ENCODE results near the gene MYRF. TPM values are rescaled to one million over a fixed set of nuclear protein-coding genes. Genes with fewer than 3 reads are reported as not detected.

Gene MYRF
- total and polyA plus RNA-seq, 4 donors: 11.9 to 41.2 (median 25.2) TPM

- H3K27ac ChIP-seq (ENCODE audit: low read depth in 1 of 2, low read length in 1 of 2): peak within 1 kb of the TSS; percentile 96 to 98
- peak; percentile 60 for TF ChIP-seq CTCF (IDR thresholded peaks at IDR 0.05; ENCODE audit: control extremely low read depth, extremely low read depth)
- H3K9me3 ChIP-seq (ENCODE audit: control insufficient read depth in 4 of 4, insufficient read depth in 3 of 4, low read length in 3 of 4): no peaks in the 10 kb centered on the region
- H3K4me1 ChIP-seq (ENCODE audit: control insufficient read depth in 5 of 5, insufficient read depth in 5 of 5, low read length in 5 of 5): peaks cover 0 to 14% (median 2%) of the 10 kb centered on the region in 5 donors
- peak within 1 kb of the TSS; percentile 69 for H3K4me3 ChIP-seq
- H3K27me3 ChIP-seq (ENCODE audit: control insufficient read depth in 3 of 3, insufficient read depth in 3 of 3, low read length in 2 of 3): no peaks in the 10 kb centered on the region
- 0 to 1% methylated on average over 69 to 73 of the region's 73 CpGs for WGBS, 2 donors
- peaks cover 3 to 14% (median 7%) of the 10 kb centered on the region in 4 donors for H3K36me3 ChIP-seq (ENCODE audit: control insufficient read depth in 4 of 4, insufficient read depth in 4 of 4, low read length in 4 of 4)
- H3K9ac ChIP-seq (ENCODE audit: insufficient read depth in 1 of 2, low read length in 2 of 2): peak within 1 kb of the TSS; percentile 73 to 94
- ATAC-seq (ENCODE audit: insufficient read depth, low FRiP score) (peak; percentile 63), DNase-seq (peak; percentile 95 to 97 (median 97))
These were observed 64.5 kb downstream of the MYRF start, which contains the start of gene FADS1 for GRCh38 chr11:61816736-61817455. FADS1 (minus strand) TSS chr11:61817003; CDS start chr11:61816929, 74 bp downstream.

- TF ChIP-seq CTCF (IDR thresholded peaks at IDR 0.05; ENCODE audit: control extremely low read depth, extremely low read depth): no peak
- WGBS, 2 donors: 64 to 82% methylated on average over 6 of the region's 6 CpGs
- DNase-seq: peak in 1 of 3 donors; percentile 10
- H3K27ac ChIP-seq (ENCODE audit: low read depth in 1 of 2, low read length in 1 of 2): peak overlapping the region; percentile 96 to 98
- no peaks in the 10 kb centered on the region for H3K9me3 ChIP-seq (ENCODE audit: control insufficient read depth in 4 of 4, insufficient read depth in 3 of 4, low read length in 3 of 4)
- peak overlapping the region in 1 of 2 donors; percentile 65 for H3K9ac ChIP-seq (ENCODE audit: insufficient read depth in 1 of 2, low read length in 2 of 2)
- H3K4me1 ChIP-seq (ENCODE audit: control insufficient read depth in 5 of 5, insufficient read depth in 5 of 5, low read length in 5 of 5): peaks cover 0 to 14% (median 2%) of the 10 kb centered on the region in 5 donors
- no peak overlapping the region for H3K4me3 ChIP-seq
- no peaks in the 10 kb centered on the region for H3K27me3 ChIP-seq (ENCODE audit: control insufficient read depth in 3 of 3, insufficient read depth in 3 of 3, low read length in 2 of 3)
- peaks cover 0 to 7% (median 1%) of the 10 kb centered on the region in 4 donors for H3K36me3 ChIP-seq (ENCODE audit: control insufficient read depth in 4 of 4, insufficient read depth in 4 of 4, low read length in 4 of 4)
- no peak for ATAC-seq (ENCODE audit: insufficient read depth, low FRiP score)
These were observed 65.2 kb downstream of the MYRF start for GRCh38 chr11:61817471-61818202.

GRCh38 chr11:61820174-61820573, 67.7 kb downstream of the MYRF start:
- ATAC-seq (ENCODE audit: insufficient read depth, low FRiP score) (no peak), DNase-seq (no peak)
- Histone ChIP-seq H3K9ac (ENCODE audit: insufficient read depth in 1 of 2, low read length in 2 of 2) (no peak overlapping the region), H3K36me3 (ENCODE audit: control insufficient read depth in 4 of 4, insufficient read depth in 4 of 4, low read length in 4 of 4) (no peaks in the 10 kb centered on the region), H3K4me1 (ENCODE audit: control insufficient read depth in 5 of 5, insufficient read depth in 5 of 5, low read length in 5 of 5) (peaks cover 0 to 9% (median 2%) of the 10 kb centered on the region in 5 donors), H3K4me3 (no peak overlapping the region), H3K9me3 (ENCODE audit: control insufficient read depth in 4 of 4, insufficient read depth in 3 of 4, low read length in 3 of 4) (no peaks in the 10 kb centered on the region), H3K27ac (ENCODE audit: low read depth in 1 of 2, low read length in 1 of 2) (peak overlapping the region in 1 of 2 donors; percentile 41), H3K27me3 (ENCODE audit: control insufficient read depth in 3 of 3, insufficient read depth in 3 of 3, low read length in 2 of 3) (no peaks in the 10 kb centered on the region)
- 92 to 97% methylated on average over 2 of the region's 2 CpGs for WGBS, 2 donors
- no peak for TF ChIP-seq CTCF (IDR thresholded peaks at IDR 0.05; ENCODE audit: control extremely low read depth, extremely low read depth)
